Measurements from ENCODE around the gene ZNF354B.

GRCh38 chr5:178832618-178833201, 27.0 kb upstream of the ZNF354B start:
- no peak for TF ChIP-seq CTCF (IDR thresholded peaks at IDR 0.05)
- no peak for TF ChIP-seq POLR2A (IDR thresholded peaks at IDR 0.05)
- TF ChIP-seq EP300 (IDR thresholded peaks at IDR 0.05): no peak
